BLaER1 (cell line): ENCODE data around the gene PTPRN2.
A peak's percentile ranks its signal among the peaks of the same experiment; 100 is the strongest.

Source experiments
- H3K27ac ChIP-seq: shearing (Covaris generic); formaldehyde crosslinking; 2 replicates; pipeline ENCODE4 v1.8.1; 2022
- H3K27me3 ChIP-seq: shearing (Covaris generic); formaldehyde crosslinking; 2 replicates; pipeline ENCODE4 v1.8.1; 2022
- H3K36me3 ChIP-seq: shearing (Covaris generic); formaldehyde crosslinking; 2 replicates; pipeline ENCODE4 v1.8.1; 2022
- H3K4me1 ChIP-seq: shearing (Covaris generic); formaldehyde crosslinking; 2 replicates; pipeline ENCODE4 v1.8.1; 2022
- H3K4me2 ChIP-seq: shearing (Covaris generic); formaldehyde crosslinking; 2 replicates; pipeline ENCODE4 v1.8.1; 2022
- H3K4me3 ChIP-seq: shearing (Covaris generic); formaldehyde crosslinking; 2 replicates; pipeline ENCODE4 v1.8.1; 2022
- H3K9ac ChIP-seq: shearing (Covaris generic); formaldehyde crosslinking; 2 replicates; pipeline ENCODE4 v1.8.1; 2022
- H3K9me3 ChIP-seq: shearing (Covaris generic); formaldehyde crosslinking; 2 replicates; pipeline ENCODE4 v1.8.1; 2022
- H4K20me1 ChIP-seq: shearing (Covaris generic); formaldehyde crosslinking; 2 replicates; pipeline ENCODE4 v1.8.1; 2022
- Cebpa-rat ChIP-seq: shearing (Covaris generic); IDR thresholded peaks from 2 replicates; pipeline ENCODE4 v1.8.1; 2022

The PTPRN2 gene

GRCh38 chr7:158449266-158449665 is 138.4 kb downstream of the PTPRN2 start:
- no peak for TF ChIP-seq Cebpa-rat
- Histone ChIP-seq H3K4me2 (no peak overlapping the region), H3K4me1 (peaks cover 13% of the 10 kb centered on the region), H3K27me3 (no peaks in the 10 kb centered on the region), H3K27ac (no peak overlapping the region), H3K36me3 (no peaks in the 10 kb centered on the region), H3K4me3 (no peak overlapping the region), H3K9me3 (no peaks in the 10 kb centered on the region), H4K20me1 (no peaks in the 10 kb centered on the region), H3K9ac (no peak overlapping the region)

GRCh38 chr7:158448430-158449100 is 139.1 kb downstream of the PTPRN2 start:
- H3K4me2 ChIP-seq = no peak overlapping the region
- TF ChIP-seq Cebpa-rat = no peak
- H3K27me3 ChIP-seq = no peaks in the 10 kb centered on the region
- H3K9ac ChIP-seq = no peak overlapping the region
- no peaks in the 10 kb centered on the region for H4K20me1 ChIP-seq
- H3K36me3 ChIP-seq = no peaks in the 10 kb centered on the region
- H3K4me1 ChIP-seq = peaks cover 20% of the 10 kb centered on the region
- H3K27ac ChIP-seq = no peak overlapping the region
- H3K9me3 ChIP-seq = no peaks in the 10 kb centered on the region
- H3K4me3 ChIP-seq = no peak overlapping the region

DNA sequence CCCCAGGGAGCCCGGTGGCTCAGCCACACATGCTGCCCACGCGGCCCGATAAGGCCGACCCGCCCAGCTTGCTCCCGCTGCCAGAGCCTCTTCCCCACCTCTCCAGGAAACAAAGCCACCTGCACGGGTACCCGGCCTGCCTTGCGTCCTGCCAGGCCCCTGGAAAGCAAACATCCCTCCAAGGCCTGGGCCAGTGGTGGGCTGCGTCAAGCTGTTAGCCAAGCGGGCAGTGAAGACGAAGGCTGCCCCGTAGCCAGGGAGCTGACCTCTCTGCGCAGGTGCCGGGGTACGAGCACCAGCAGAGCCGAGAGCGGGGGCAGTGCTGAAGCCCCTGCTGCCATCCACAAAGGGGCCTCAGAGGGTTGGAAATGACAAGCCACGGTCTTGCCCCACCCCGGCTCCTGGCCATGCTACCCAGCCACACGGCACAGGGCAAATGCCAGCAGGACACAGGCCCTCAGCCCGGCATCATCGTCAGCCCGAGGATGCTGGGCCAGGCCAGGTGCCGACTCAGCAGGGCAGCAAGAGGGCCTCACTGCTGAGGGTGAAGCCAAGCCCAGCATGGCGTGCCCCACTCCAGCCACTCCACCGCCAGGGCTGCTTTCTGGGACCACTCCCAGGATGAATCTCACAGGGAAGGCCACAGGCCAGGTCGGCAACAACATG is 140.0 kb downstream of the PTPRN2 start:
- H3K36me3 ChIP-seq = no peaks in the 10 kb centered on the region

DNA sequence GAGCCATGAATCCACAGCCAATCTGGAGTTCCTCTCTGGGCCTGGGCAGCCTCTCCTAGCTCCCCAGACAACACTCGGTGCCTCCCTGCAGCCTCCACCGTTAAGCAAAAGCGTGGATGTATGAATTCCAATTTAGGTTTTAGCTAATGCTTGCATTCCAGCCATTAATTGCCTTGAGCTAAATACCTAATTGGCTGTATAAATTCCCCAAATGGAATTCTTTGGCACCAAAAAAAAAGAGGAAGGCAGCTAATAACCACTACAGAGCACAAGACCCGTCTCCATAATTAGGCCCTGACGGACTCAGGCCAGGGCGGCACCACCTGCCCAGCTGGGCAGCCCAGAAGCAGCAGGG is 140.5 kb downstream of the PTPRN2 start:
- Histone ChIP-seq H3K27me3 (no peaks in the 10 kb centered on the region), H3K4me1 (peaks cover 35% of the 10 kb centered on the region), H3K4me3 (no peak overlapping the region), H3K9me3 (no peaks in the 10 kb centered on the region), H3K9ac (no peak overlapping the region), H3K27ac (no peak overlapping the region), H3K36me3 (no peaks in the 10 kb centered on the region), H4K20me1 (no peaks in the 10 kb centered on the region), H3K4me2 (no peak overlapping the region)
- TF ChIP-seq Cebpa-rat = no peak

More for the DNA sequence above, 140.0 kb downstream of the PTPRN2 start:
- Histone ChIP-seq H3K9ac (no peak overlapping the region), H3K4me1 (peaks cover 30% of the 10 kb centered on the region), H3K4me3 (no peak overlapping the region), H3K27ac (no peak overlapping the region), H3K27me3 (no peaks in the 10 kb centered on the region), H3K9me3 (no peaks in the 10 kb centered on the region), H4K20me1 (no peaks in the 10 kb centered on the region), H3K4me2 (no peak overlapping the region)
- TF ChIP-seq Cebpa-rat = no peak

- no peak for TF ChIP-seq Cebpa-rat
- H3K4me2 ChIP-seq = no peak overlapping the region
- H3K9me3 ChIP-seq = no peaks in the 10 kb centered on the region
- no peaks in the 10 kb centered on the region for H3K36me3 ChIP-seq
- no peaks in the 10 kb centered on the region for H4K20me1 ChIP-seq
- H3K4me3 ChIP-seq = no peak overlapping the region
- no peak overlapping the region for H3K9ac ChIP-seq
- H3K27ac ChIP-seq = no peak overlapping the region
- peaks cover 38% of the 10 kb centered on the region for H3K4me1 ChIP-seq
- H3K27me3 ChIP-seq = no peaks in the 10 kb centered on the region
Measured at GRCh38 chr7:158446706-158447105, 140.9 kb downstream of the PTPRN2 start.

GRCh38 chr7:158446281-158446680 is 141.3 kb downstream of the PTPRN2 start:
- no peak overlapping the region for H3K27ac ChIP-seq
- H4K20me1 ChIP-seq = no peaks in the 10 kb centered on the region
- no peaks in the 10 kb centered on the region for H3K27me3 ChIP-seq
- no peak for TF ChIP-seq Cebpa-rat
- no peak overlapping the region for H3K9ac ChIP-seq
- peaks cover 38% of the 10 kb centered on the region for H3K4me1 ChIP-seq
- H3K4me2 ChIP-seq = no peak overlapping the region
- H3K9me3 ChIP-seq = no peaks in the 10 kb centered on the region
- H3K36me3 ChIP-seq = no peaks in the 10 kb centered on the region
- H3K4me3 ChIP-seq = no peak overlapping the region

DNA sequence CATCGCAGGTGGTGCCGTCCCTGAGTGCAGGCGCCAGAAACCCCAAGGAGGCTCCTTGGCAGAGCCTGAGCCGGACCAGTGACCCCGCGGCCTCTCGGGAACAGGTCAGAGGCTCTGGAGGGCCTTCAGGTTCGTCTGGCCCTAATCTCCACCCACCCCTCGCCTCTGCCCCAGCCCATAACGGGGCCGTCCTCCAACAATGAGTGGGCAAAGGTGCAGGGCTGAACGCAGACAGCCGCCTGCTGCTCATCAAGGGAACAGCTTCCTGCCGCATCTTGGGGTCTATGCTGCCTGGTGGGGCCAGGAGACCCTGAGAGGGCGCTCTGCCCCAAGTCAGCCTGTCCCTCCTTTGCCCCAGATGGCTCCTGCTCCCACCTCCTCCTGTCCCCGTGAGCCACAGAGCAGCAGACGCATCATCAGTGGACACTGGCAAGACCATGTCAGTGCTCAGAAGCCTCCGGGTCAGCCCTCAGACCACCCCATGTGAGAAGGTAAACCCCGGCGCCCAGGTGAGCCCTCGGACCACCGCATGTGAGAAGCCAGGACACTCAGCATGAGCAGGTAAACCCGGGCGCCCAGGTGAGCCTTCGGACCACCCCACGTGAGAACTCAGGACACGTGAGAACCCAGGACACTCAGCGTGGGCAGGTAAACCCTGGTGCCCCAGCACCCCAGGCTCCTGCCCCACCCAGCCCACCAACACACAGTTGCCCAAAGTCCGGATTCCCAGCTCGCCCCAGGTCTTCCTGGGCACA is 142.0 kb downstream of the PTPRN2 start:
- no peaks in the 10 kb centered on the region for H4K20me1 ChIP-seq
- peaks cover 5% of the 10 kb centered on the region for H3K9me3 ChIP-seq
- peak overlapping the region; percentile 71 for H3K4me2 ChIP-seq
- no peak overlapping the region for H3K4me3 ChIP-seq
- no peaks in the 10 kb centered on the region for H3K36me3 ChIP-seq
- H3K27ac ChIP-seq = no peak overlapping the region
- H3K9ac ChIP-seq = no peak overlapping the region
- peaks cover 38% of the 10 kb centered on the region for H3K4me1 ChIP-seq
- H3K27me3 ChIP-seq = no peaks in the 10 kb centered on the region
- no peak for TF ChIP-seq Cebpa-rat

DNA sequence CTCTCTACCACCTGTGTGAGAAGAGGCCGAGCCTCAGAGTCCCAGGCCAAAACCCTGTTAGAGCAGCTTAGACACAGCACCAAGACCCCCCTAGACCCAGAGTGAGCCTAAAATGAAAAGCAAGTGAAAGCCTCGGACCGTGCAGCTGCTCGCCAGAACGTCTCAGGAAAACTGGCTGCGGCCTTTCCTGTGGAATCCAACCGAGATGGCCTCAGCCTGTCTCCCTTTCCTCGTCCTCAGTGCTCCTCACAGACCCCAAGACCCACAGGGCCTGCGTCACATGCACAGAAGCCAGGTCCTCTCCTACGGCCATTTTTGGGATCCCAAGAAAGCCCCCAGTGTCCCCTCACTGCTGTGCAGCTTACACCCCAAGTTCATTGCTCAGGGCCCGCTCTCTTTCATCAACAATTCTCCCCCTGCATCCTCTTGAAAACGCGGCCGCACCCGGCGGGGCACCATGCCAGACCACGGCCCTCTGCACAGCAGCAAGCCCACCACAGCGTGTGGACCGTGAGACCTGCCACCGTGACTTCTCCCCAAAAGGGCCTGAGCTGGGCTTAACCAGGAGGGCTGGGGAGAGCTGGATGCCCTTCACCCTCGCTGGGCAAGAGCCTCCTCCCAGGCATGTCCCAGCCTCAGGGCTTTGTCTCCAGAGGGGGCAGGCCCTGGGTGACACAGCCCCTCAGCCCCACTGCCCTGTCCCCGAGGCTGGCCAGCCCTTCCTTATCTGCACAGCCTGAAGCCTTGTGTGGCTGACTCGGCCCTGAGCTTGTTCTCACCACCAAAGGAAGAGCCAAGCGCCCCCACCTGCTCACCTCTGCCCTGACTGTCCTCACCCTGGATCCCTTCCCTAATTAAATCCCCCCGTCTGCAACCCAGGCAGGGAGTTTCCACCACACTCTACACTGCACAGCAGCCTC is 142.9 kb downstream of the PTPRN2 start:
- no peak for TF ChIP-seq Cebpa-rat
- Histone ChIP-seq H3K9me3 (peaks cover 8% of the 10 kb centered on the region), H3K4me1 (peaks cover 38% of the 10 kb centered on the region), H3K4me3 (no peak overlapping the region), H3K36me3 (no peaks in the 10 kb centered on the region), H3K27me3 (no peaks in the 10 kb centered on the region), H4K20me1 (no peaks in the 10 kb centered on the region), H3K27ac (no peak overlapping the region), H3K9ac (no peak overlapping the region), H3K4me2 (peak overlapping the region; percentile 71)

DNA sequence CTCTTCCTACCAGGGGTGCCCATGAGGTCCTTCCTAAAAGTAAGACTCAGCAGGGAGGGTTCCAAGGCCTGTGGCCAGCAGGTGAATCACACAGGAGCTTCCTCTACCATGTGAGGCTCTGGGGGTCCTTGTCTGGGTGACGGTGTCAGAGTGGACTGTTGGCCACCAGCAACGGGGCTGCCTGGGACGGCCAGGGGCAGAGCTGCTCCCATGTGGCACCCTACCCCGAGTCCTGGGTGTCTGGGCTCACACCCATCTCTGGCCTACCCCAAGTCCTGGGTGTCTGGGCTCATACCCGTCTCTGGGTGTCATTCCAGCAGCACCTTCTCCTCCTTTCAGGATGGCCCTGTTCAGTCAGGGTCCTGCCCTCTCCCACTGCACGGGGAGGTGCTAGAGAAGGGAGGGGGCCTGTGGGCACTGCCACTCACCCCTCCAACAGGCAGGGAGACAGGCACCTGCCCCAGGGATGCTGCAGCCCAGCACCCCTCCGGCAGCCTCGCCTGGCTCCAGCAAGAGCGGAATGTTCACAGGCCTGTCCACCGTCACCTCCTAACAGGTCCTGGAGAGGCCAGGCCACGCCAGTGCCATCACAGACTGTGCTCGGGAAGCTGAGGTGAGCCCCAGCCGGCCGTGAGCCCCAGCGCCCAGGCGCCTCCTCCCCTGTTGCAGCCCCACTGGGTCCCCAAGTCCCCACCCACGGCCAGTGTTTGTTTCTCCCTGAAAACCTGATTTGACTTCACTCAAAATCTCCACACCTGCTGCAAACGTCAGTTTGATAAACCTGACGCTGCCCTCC is 143.7 kb downstream of the PTPRN2 start:
- Histone ChIP-seq H3K27me3 (no peaks in the 10 kb centered on the region), H3K4me1 (peaks cover 38% of the 10 kb centered on the region), H3K36me3 (no peaks in the 10 kb centered on the region), H3K9ac (no peak overlapping the region), H3K4me2 (peak overlapping the region; percentile 71), H3K4me3 (no peak overlapping the region), H3K9me3 (peaks cover 8% of the 10 kb centered on the region), H4K20me1 (no peaks in the 10 kb centered on the region), H3K27ac (no peak overlapping the region; the same call in 1 of the 2 replicates)
- no peak for TF ChIP-seq Cebpa-rat
